ENCODE measurements around the gene MFSD2A.

DNA sequence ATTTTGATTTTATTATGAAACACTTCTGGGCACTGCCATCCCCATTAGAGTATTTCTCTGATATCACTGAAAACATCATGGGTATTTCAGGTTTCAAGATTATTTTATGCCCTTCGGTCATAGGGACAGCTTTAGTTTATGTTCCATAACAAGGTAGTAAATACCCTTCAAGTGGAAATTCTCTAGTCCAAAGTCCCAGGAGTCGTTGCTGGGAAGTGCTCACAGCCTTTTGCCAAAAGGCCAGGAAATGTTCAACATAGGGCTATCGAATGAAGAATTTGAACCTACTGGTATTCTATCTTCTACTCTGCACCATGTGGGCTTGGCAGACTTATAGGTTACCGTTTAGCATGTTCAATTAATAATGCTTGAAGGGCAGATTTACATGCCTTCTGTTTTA is 7.7 kb upstream of the MFSD2A start:
- TF ChIP-seq, protein P1, sequence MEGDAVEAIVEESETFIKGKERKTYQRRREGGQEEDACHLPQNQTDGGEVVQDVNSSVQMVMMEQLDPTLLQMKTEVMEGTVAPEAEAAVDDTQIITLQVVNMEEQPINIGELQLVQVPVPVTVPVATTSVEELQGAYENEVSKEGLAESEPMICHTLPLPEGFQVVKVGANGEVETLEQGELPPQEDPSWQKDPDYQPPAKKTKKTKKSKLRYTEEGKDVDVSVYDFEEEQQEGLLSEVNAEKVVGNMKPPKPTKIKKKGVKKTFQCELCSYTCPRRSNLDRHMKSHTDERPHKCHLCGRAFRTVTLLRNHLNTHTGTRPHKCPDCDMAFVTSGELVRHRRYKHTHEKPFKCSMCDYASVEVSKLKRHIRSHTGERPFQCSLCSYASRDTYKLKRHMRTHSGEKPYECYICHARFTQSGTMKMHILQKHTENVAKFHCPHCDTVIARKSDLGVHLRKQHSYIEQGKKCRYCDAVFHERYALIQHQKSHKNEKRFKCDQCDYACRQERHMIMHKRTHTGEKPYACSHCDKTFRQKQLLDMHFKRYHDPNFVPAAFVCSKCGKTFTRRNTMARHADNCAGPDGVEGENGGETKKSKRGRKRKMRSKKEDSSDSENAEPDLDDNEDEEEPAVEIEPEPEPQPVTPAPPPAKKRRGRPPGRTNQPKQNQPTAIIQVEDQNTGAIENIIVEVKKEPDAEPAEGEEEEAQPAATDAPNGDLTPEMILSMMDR (conservative IDR thresholded peaks at IDR 0.05; ENCODE audit: low read length): no peak
- no peak for TF ChIP-seq EZH2phosphoT487 (IDR thresholded peaks at IDR 0.05; ENCODE audit: borderline replicate concordance)

Data from Loucy (cell line).